Germinal center (tissue), 1 donor: ENCODE measurements around the gene KLHL30.
"Not testable (repeated sequence)": the region's sequence is repeated elsewhere in the genome, so short reads cannot be mapped to it uniquely, and the experiment has no call there.

Experiments
- DNase-seq: peaks from one replicate; pipeline ENCODE4 v3.0.0; 2012; ENCODE audit warnings: mixed read lengths, low spot score

Gene KLHL30

DNA sequence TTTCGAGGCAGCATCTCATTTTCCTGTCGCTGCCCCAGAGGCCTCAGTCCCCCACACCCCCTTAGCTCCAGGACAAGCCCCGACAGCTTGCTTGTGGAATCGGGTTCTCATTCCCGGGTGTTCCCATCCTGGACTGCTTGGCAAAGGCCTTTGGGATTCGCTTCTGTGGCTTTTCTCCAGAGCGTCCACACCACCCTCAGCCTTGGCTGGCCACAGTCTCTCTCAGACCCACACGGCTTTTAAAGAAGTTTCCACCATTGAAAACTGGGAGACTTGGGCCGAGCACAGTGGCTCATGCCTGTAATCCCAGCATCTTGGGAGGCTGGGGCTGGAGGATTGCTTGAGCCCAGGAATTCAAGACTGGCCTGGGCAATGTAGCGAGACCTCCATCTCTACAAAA is 35.6 kb upstream of the KLHL30 start:
- no peak for DNase-seq

GRCh38 chr2:238103465-238104225 is 34.8 kb upstream of the KLHL30 start:
- no peak for DNase-seq

- no peak for DNase-seq
These were observed 34.2 kb upstream of the KLHL30 start for GRCh38 chr2:238104226-238104690.

- no peak for DNase-seq
These were observed 33.6 kb upstream of the KLHL30 start for GRCh38 chr2:238104691-238105371.

GRCh38 chr2:238105506-238106338 is 32.7 kb upstream of the KLHL30 start:
- DNase-seq: no peak

GRCh38 chr2:238106339-238106697 is 32.1 kb upstream of the KLHL30 start:
- DNase-seq: no peak

DNA sequence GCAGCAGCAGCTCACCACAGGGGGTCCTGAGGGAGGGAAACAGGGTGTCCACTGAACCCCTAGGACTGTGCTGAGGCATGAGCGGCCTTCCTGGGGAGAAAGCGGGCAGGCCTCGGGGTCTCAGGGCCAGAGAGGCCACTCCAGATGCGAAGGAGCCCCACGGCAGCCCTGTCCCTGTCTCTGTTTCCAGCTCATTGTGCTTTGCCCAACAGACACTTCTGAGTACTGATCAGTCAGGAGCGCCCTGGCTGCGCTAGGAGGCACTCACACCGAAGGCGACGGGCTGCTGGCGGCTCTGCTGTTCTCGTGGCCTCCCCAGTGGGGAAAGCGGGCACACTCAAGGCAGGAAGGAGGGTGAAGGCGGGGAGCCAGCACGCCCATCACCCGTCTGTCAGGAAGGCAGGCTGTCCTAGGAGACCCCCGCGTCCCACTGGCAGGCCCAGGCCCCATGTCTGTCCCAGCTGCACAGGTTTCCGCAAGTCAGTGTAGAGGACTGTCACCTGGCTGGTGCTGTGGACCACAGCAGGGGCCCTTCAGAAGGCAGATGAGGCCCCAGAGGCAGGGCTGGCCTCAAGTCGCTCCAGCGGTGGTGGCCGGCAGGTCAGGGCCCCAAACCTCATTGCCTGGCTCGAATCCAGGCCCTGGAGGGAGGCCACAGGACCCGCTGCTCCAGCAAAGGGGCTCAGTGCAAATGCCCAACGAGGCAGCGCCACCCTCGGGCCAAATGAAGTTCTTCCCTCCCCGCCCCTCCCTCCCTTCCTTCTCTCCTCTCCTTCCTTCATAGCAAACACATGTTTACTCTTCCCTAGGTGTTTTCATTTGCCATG is 31.6 kb upstream of the KLHL30 start:
- no peak for DNase-seq

DNA sequence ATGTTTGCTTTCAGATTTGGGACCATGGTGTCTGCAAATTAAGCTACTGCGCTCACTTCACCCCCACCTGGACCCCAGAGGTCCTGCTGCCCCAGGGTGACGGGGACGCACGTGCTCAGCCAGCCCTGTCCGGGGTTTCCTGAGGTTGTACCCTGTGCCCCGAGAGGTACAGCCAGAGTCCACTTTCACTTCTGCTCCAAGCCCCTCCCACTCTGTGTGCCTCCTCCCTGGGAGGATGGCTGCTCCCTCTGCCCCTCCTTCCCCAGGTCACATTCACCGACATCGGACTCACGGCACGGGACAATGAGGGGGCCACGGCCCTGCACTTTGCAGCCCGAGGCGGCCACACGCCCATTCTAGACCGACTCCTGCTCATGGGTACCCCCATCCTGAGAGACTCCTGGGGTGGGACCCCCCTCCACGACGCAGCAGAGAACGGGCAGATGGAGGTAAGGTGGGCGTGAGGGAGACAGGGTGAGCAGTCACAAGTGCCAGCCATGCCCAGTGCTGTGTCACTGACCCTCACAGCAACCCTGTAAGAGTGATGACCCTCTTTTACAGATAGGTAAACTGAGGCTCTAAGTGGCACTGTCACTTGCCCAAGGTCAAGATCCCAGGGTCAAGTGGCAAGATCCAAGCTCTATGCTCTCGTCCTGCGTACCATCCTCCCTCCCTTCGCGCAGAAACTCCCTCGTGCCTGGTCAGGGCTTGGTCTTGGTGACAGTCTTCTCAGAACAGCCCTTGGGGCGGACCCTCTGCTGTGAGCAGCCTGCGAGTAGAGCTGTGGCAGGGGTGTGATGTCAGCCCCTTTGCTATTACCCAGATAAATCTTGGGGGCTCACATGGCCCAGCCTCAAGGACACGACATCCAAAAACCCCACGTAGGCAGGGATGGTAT is 30.7 kb upstream of the KLHL30 start:
- peak; percentile 85 for DNase-seq

GRCh38 chr2:238108423-238109183 is 29.9 kb upstream of the KLHL30 start:
- peak; percentile 55 for DNase-seq

GRCh38 chr2:238113611-238114010 is 24.9 kb upstream of the KLHL30 start:
- no peak for DNase-seq

GRCh38 chr2:238114331-238114841 is 24.1 kb upstream of the KLHL30 start:
- no peak for DNase-seq

- DNase-seq: no peak
These were observed 23.4 kb upstream of the KLHL30 start for GRCh38 chr2:238114851-238115660.

DNA sequence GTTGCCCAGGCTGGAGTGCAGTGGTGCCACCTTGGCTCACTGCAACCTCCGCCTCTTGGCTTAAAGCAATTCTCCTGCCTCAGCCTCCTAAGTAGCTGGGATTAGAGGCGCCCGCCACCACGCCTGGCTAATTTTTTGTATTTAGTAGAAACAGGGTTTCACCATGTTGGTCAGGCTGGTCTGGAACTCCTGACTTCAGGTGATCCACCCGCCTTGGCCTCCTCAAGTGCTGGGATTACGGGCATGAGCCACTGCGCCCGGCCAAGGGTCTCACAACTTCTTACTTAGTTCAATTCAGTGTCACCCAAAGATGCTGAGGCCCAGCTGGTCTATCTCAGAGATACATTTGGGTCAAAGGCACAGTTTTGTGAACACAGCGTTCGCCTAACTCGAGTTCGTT is 22.8 kb upstream of the KLHL30 start:
- DNase-seq: not testable (repeated sequence)

DNA sequence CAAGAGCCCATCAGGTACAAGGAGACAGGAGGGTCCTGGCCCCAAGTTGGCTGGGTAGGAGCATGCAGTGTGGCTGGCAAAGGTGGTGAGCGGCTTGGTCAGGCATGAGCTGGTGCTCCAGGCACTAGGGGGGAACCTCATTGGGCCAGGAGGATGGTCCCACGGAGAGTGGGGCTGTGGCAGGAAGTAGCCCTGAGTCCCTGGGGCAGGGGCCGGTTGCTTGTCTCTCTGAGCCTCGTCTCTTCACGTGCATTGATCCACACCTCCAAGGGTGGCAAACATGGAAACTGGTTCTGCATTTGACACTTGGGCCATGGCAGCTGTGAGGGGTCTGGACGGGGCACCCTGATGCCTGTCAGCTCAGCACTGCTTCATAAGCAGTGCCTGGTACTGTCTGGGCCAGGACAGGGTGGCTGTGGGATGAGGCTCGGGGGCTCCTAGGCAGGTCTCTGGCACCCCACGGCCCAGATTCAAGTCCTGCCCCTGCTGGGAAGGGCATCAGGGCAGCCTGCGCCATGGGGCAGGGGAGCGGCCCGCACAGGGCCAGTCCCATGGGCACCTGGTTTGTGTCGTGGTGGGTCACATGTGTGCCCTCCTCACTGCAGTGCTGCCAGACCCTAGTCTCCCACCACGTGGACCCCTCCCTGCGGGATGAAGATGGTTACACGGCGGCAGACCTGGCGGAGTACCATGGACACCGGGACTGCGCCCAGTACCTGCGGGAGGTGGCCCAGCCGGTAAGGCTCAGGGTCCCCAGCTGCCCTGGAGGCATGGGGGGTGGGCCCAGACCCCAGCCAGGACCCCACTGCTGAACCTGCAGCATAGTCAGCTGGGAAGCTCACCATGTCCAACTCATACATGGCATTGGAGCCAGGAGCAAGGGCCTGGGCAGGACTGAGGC is 21.9 kb upstream of the KLHL30 start:
- no peak for DNase-seq

- no peak for DNase-seq
These were observed 21.0 kb upstream of the KLHL30 start for GRCh38 chr2:238117199-238118154.

- no peak for DNase-seq
These were observed 18.6 kb upstream of the KLHL30 start for GRCh38 chr2:238119756-238120462.
